ENCODE results near the gene TAGAP.

TAGAP gene

GRCh38 chr6:159042826-159043181, 2.0 kb downstream of the TAGAP start:
- Histone ChIP-seq H3K9me2 (replicated peaks; ENCODE audit: control insufficient read depth, low read length) (no peaks in the 10 kb centered on the region), H3K79me2 (ENCODE audit: control insufficient read depth, low read length) (peaks cover 71% of the 10 kb centered on the region), H3K36me3 (ENCODE audit: control insufficient read depth, low read length) (peaks cover 70% of the 10 kb centered on the region), H3F3A (ENCODE audit: control insufficient read depth, insufficient read depth) (peaks cover 62% of the 10 kb centered on the region), H3K4me2 (ENCODE audit: low read length) (peak overlapping the region; percentile 73), H3K4me1 (ENCODE audit: control insufficient read depth, low read length) (peaks cover 69% of the 10 kb centered on the region), H3K9me3 (ENCODE audit: control insufficient read depth, insufficient read depth, low read length) (no peaks in the 10 kb centered on the region), H4K20me1 (ENCODE audit: control insufficient read depth, insufficient read depth, low read depth, low read length) (peaks cover 26% of the 10 kb centered on the region), H3K4me3 (ENCODE audit: low read length) (peak overlapping the region; percentile 93), H3K27ac (ENCODE audit: low read depth, low read length) (peak overlapping the region; percentile 89), H3K27me3 (ENCODE audit: control insufficient read depth, low read length) (no peaks in the 10 kb centered on the region)
- TF ChIP-seq EZH2phosphoT487 (IDR thresholded peaks at IDR 0.05; ENCODE audit: borderline replicate concordance, low read length) (no peak), CTCF (IDR thresholded peaks at IDR 0.05; ENCODE audit: low read depth, low read length, poor library complexity, severe bottlenecking) (peak; percentile 36)

GRCh38 chr6:159042003-159042825, 2.6 kb downstream of the TAGAP start:
- Histone ChIP-seq H3K4me1 (ENCODE audit: control insufficient read depth, low read length) (peaks cover 68% of the 10 kb centered on the region), H3K9me3 (ENCODE audit: control insufficient read depth, insufficient read depth, low read length) (no peaks in the 10 kb centered on the region), H3K9me2 (replicated peaks; ENCODE audit: control insufficient read depth, low read length) (no peaks in the 10 kb centered on the region), H4K20me1 (ENCODE audit: control insufficient read depth, insufficient read depth, low read depth, low read length) (peaks cover 31% of the 10 kb centered on the region), H3K4me2 (ENCODE audit: low read length) (peak overlapping the region; percentile 73), H3K79me2 (ENCODE audit: control insufficient read depth, low read length) (peaks cover 76% of the 10 kb centered on the region), H3F3A (ENCODE audit: control insufficient read depth, insufficient read depth) (peaks cover 68% of the 10 kb centered on the region), H3K27ac (ENCODE audit: low read depth, low read length) (peak overlapping the region; percentile 89), H3K36me3 (ENCODE audit: control insufficient read depth, low read length) (peaks cover 75% of the 10 kb centered on the region), H3K4me3 (ENCODE audit: low read length) (peak overlapping the region; percentile 93), H3K27me3 (ENCODE audit: control insufficient read depth, low read length) (no peaks in the 10 kb centered on the region)
- TF ChIP-seq CTCF (IDR thresholded peaks at IDR 0.05; ENCODE audit: low read depth, low read length, poor library complexity, severe bottlenecking) (peak; percentile 99), EZH2phosphoT487 (IDR thresholded peaks at IDR 0.05; ENCODE audit: borderline replicate concordance, low read length) (no peak)

- Histone ChIP-seq H3F3A (ENCODE audit: control insufficient read depth, insufficient read depth) (peaks cover 74% of the 10 kb centered on the region), H3K9me2 (replicated peaks; ENCODE audit: control insufficient read depth, low read length) (no peaks in the 10 kb centered on the region), H3K4me2 (ENCODE audit: low read length) (peak overlapping the region; percentile 73), H3K27me3 (ENCODE audit: control insufficient read depth, low read length) (no peaks in the 10 kb centered on the region), H4K20me1 (ENCODE audit: control insufficient read depth, insufficient read depth, low read depth, low read length) (peaks cover 36% of the 10 kb centered on the region), H3K9me3 (ENCODE audit: control insufficient read depth, insufficient read depth, low read length) (no peaks in the 10 kb centered on the region), H3K36me3 (ENCODE audit: control insufficient read depth, low read length) (peaks cover 85% of the 10 kb centered on the region), H3K79me2 (ENCODE audit: control insufficient read depth, low read length) (peaks cover 80% of the 10 kb centered on the region), H3K4me1 (ENCODE audit: control insufficient read depth, low read length) (peaks cover 66% of the 10 kb centered on the region), H3K4me3 (ENCODE audit: low read length) (peak overlapping the region; percentile 93), H3K27ac (ENCODE audit: low read depth, low read length) (peak overlapping the region; percentile 89)
- no peak for TF ChIP-seq EZH2phosphoT487 (IDR thresholded peaks at IDR 0.05; ENCODE audit: borderline replicate concordance, low read length)
- TF ChIP-seq CTCF (IDR thresholded peaks at IDR 0.05; ENCODE audit: low read depth, low read length, poor library complexity, severe bottlenecking) = no peak
These were observed 3.6 kb downstream of the TAGAP start for GRCh38 chr6:159041181-159041580.

Data from DOHH2 (cell line).